HG03045 (cell line): ENCODE measurements around the gene WTAP.
"Not testable (repeated sequence)": the region's sequence is repeated elsewhere in the genome, so short reads cannot be mapped to it uniquely, and the experiment has no call there.

ENCODE experiments used
- ATAC-seq: cut with Tn5 transposase; IDR thresholded peaks from one replicate; pipeline ENCODE4 v1.9.1; 2021; ENCODE audit warnings: mild to moderate bottlenecking, moderate library complexity; ENCODE audit not compliant: unreplicated experiment

WTAP gene

GRCh38 chr6:159693128-159693893 lies 34.0 kb upstream of the WTAP start, which contains the start of gene SOD2:
Gene SOD2, minus strand, starts transcription at chr6:159693241. Its CDS starts 74 bp downstream, at chr6:159693167.
- peak; percentile 83 for ATAC-seq

- ATAC-seq, result no peak
Measured at GRCh38 chr6:159693894-159694545, 33.3 kb upstream of the WTAP start.

- ATAC-seq, result no peak
Measured at GRCh38 chr6:159695984-159696383, 31.3 kb upstream of the WTAP start.

- no peak for ATAC-seq
Measured at GRCh38 chr6:159700970-159701369, 26.3 kb upstream of the WTAP start.

- ATAC-seq, result no peak
Measured at GRCh38 chr6:159701413-159701999, 25.8 kb upstream of the WTAP start.

- ATAC-seq, result not testable (repeated sequence)
Measured at GRCh38 chr6:159710603-159711002, 16.7 kb upstream of the WTAP start.

GRCh38 chr6:159712389-159712788 lies 14.9 kb upstream of the WTAP start:
- ATAC-seq, result not testable (repeated sequence)

- ATAC-seq, result no peak
Measured at GRCh38 chr6:159713984-159714383, 13.3 kb upstream of the WTAP start.

GRCh38 chr6:159714404-159714803 lies 12.9 kb upstream of the WTAP start:
- ATAC-seq, result no peak

- no peak for ATAC-seq
Measured at GRCh38 chr6:159715166-159715565, 12.1 kb upstream of the WTAP start.

GRCh38 chr6:159715605-159716004 lies 11.7 kb upstream of the WTAP start:
- no peak for ATAC-seq

GRCh38 chr6:159716247-159717096 lies 10.8 kb upstream of the WTAP start:
- ATAC-seq, result no peak

- no peak for ATAC-seq
Measured at GRCh38 chr6:159718634-159719033, 8.7 kb upstream of the WTAP start.

- ATAC-seq, result no peak
Measured at GRCh38 chr6:159719287-159719686, 8.0 kb upstream of the WTAP start.

- ATAC-seq, result no peak
Measured at GRCh38 chr6:159720708-159721107, 6.6 kb upstream of the WTAP start.

- not testable (repeated sequence) for ATAC-seq
Measured at GRCh38 chr6:159721981-159722380, 5.3 kb upstream of the WTAP start.

GRCh38 chr6:159722655-159723054 lies 4.7 kb upstream of the WTAP start:
- no peak for ATAC-seq

- ATAC-seq, result no peak
Measured at GRCh38 chr6:159723259-159723658, 4.0 kb upstream of the WTAP start.

GRCh38 chr6:159724778-159725177 lies 2.5 kb upstream of the WTAP start:
- no peak for ATAC-seq

GRCh38 chr6:159725208-159725607 lies 2.1 kb upstream of the WTAP start:
- not testable (repeated sequence) for ATAC-seq
